ENCODE data around the gene PTF1A.

DNA sequence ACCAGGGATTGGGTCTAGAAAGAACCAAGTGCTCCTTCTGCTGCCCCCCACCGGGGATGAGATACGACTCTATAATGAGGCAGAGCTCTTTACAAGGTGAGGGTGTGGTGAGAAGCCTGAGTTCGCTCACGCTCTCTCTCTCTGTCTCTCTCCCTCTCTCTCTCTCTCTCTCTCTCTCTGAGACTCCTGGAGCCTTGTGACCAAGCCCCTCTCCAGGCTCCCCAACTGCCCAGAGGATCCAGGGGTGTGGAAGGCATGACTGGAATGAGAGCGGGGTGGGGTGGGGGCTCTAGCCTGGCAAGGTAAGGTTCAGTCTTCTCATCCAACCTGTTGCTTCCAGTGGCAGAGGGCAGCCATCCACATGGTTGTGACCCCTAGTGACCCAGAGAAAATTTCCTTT lies 3.1 kb upstream of the PTF1A start:
- no peak for TF ChIP-seq POLR2A (IDR thresholded peaks at IDR 0.05)
- TF ChIP-seq, protein P1, sequence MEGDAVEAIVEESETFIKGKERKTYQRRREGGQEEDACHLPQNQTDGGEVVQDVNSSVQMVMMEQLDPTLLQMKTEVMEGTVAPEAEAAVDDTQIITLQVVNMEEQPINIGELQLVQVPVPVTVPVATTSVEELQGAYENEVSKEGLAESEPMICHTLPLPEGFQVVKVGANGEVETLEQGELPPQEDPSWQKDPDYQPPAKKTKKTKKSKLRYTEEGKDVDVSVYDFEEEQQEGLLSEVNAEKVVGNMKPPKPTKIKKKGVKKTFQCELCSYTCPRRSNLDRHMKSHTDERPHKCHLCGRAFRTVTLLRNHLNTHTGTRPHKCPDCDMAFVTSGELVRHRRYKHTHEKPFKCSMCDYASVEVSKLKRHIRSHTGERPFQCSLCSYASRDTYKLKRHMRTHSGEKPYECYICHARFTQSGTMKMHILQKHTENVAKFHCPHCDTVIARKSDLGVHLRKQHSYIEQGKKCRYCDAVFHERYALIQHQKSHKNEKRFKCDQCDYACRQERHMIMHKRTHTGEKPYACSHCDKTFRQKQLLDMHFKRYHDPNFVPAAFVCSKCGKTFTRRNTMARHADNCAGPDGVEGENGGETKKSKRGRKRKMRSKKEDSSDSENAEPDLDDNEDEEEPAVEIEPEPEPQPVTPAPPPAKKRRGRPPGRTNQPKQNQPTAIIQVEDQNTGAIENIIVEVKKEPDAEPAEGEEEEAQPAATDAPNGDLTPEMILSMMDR (IDR thresholded peaks at IDR 0.05), result no peak

All from esophagus squamous epithelium (tissue), 4 donors.